Fibroblast of lung (primary cell): ENCODE measurements around the gene PGLYRP1. TPM values are rescaled to one million over a fixed set of nuclear protein-coding genes. Genes with fewer than 3 reads are reported as not detected.

ENCODE experiments used
- DNase-seq, 2 donors: peaks; one replicate each; pipeline versions ENCODE4 v3.0.0 to v3.0.0-alpha.2; 2010; ENCODE audit warnings: low read depth in 2 of 2
- H2AFZ ChIP-seq: 2 replicates; pipeline ENCODE4 v1.5.1; 2012; ENCODE audit warnings: low read length, control low read depth, inconsistent platforms
- H3K27ac ChIP-seq: 2 replicates; pipeline ENCODE4 v1.5.1; 2011; ENCODE audit warnings: low read length, control low read depth; ENCODE audit not compliant: insufficient read depth
- H3K27me3 ChIP-seq: 2 replicates; pipeline ENCODE4 v1.5.1; 2011; ENCODE audit warnings: mild to moderate bottlenecking, low read length; ENCODE audit not compliant: control insufficient read depth, insufficient read depth
- H3K36me3 ChIP-seq: 2 replicates; pipeline ENCODE4 v1.5.1; 2011; ENCODE audit warnings: low read length; ENCODE audit not compliant: control insufficient read depth, insufficient read depth
- H3K4me1 ChIP-seq: 2 replicates; pipeline ENCODE4 v1.5.1; 2011; ENCODE audit warnings: low read length; ENCODE audit not compliant: control insufficient read depth, insufficient read depth; ENCODE audit errors: extremely low read depth
- H3K4me2 ChIP-seq: 2 replicates; pipeline ENCODE4 v1.5.1; 2011; ENCODE audit warnings: low read length, control low read depth; ENCODE audit not compliant: insufficient read depth; ENCODE audit errors: extremely low read depth
- H3K4me3 ChIP-seq, 4 experiments: fragments of 200-600 bp in 1 of 4; sonication (generic) in 1 of 4; replicated peaks in 1 of 4; 2 replicates each; pipeline ENCODE4 v1.5.1; 2011 to 2016; ENCODE audit warnings: low read length in 4 of 4, low read depth in 3 of 4, mild to moderate bottlenecking in 3 of 4, control low read depth in 2 of 4, inconsistent platforms in 1 of 4, mixed read lengths in 1 of 4; ENCODE audit not compliant: insufficient read depth in 1 of 4; ENCODE audit errors: control extremely low read depth in 1 of 4
- H3K79me2 ChIP-seq: 2 replicates; pipeline ENCODE4 v1.5.1; 2012; ENCODE audit warnings: mild to moderate bottlenecking, low read length, inconsistent platforms; ENCODE audit not compliant: control insufficient read depth, insufficient read depth
- H3K9ac ChIP-seq: 2 replicates; pipeline ENCODE4 v1.5.1; 2011; ENCODE audit warnings: mild to moderate bottlenecking, low read length, control low read depth; ENCODE audit not compliant: insufficient read depth
- H3K9me3 ChIP-seq: 2 replicates; pipeline ENCODE4 v1.5.1; 2012; ENCODE audit warnings: low read depth, low read length; ENCODE audit not compliant: control insufficient read depth, insufficient read depth
- H4K20me1 ChIP-seq: 2 replicates; pipeline ENCODE4 v1.5.1; 2011; ENCODE audit warnings: low read length; ENCODE audit not compliant: control insufficient read depth, insufficient read depth; ENCODE audit errors: extremely low read depth
- CTCF ChIP-seq, 2 donors: IDR thresholded peaks in 1 of 2; conservative IDR thresholded peaks in 1 of 2; 1 replicate in 1 of 2; 2 replicates in 1 of 2; pipeline ENCODE4 v1.5.1; 2011 to 2012; ENCODE audit warnings: low read length in 2 of 2, control low read depth in 1 of 2, inconsistent platforms in 1 of 2, low read depth in 1 of 2, mild to moderate bottlenecking in 1 of 2
- EZH2 ChIP-seq: IDR thresholded peaks from 2 replicates; pipeline ENCODE4 v1.5.1; 2012; ENCODE audit warnings: low read length, control low read depth, mild to moderate bottlenecking; ENCODE audit errors: missing control alignments
- polyA plus RNA-seq, 2 donors: library from polyadenylated mRNA; depleted of rRNA in 1 of 2; stranded (reverse) in 1 of 2; unstranded in 1 of 2; fragments of >200 nt; gene quantifications; 2 replicates each; pipeline ENCODE4 v1.2.1, GENCODE V29; 2011 to 2012; ENCODE audit warnings: missing spikeins in 1 of 2
- total RNA-seq: library from RNA; depleted of rRNA; stranded (reverse); fragments of >200 nt; gene quantifications from 2 replicates; pipeline ENCODE4 v1.2.1, GENCODE V29; 2014

The PGLYRP1 gene
- total and polyA plus RNA-seq, 2 donors (not counting 1 experiment from before 2014, with no cell fraction given), result not detected

DNA sequence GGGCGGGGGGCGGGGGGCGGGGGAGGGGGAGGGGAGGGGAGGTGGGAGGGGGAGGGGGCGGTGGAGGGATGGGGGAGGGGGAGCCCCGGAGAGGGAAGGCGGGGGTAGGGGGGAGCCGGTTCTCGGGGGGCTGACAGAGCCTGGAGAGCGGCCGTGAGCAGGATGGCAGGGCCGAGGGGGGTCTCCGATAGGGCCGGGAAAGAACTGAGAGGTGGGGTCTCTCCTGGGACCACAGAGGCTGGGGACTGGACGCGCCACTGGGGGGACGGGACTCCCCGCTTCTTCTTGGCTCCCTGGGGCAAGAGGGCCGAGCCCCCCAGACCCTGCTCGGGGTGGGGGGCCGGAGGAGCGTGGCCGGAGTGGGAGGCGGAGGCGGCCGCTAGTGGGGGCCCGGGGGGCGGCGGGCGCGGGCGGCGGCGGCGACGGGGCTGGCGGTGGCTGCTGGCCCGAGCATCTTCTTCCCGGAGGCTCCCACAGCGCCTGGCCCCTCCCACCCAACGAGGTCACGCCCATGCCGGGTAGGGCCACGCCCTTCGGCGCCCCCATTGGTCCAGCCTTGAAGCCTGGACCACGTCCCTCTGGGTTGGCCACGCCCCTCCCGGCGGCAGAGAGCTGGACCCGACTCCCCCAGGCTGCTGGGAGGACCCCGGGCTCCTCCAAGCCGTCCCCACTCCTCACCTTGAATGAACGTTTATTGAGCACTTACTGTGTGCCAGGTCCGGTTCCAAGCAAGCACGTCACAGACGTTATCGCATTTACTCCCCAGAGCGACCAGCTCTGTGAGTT, 49.1 kb downstream of the PGLYRP1 start, which contains the start of gene NOVA2:
Gene NOVA2 (minus strand): TSS at position 313 of the 786 bp plus-strand sequence. CDS start 514 bp downstream, outside the sequence.
- Histone ChIP-seq H3K4me3 (no peak within 1 kb of the TSS), H3K4me1 (no peaks in the 10 kb centered on the region), H3K9ac (no peak within 1 kb of the TSS), H3K4me2 (no peak within 1 kb of the TSS), H4K20me1 (no peaks in the 10 kb centered on the region), H3K27ac (no peak within 1 kb of the TSS), H2AFZ (no peak within 1 kb of the TSS), H3K36me3 (no peaks in the 10 kb centered on the region), H3K79me2 (no peaks in the 10 kb centered on the region), H3K9me3 (no peaks in the 10 kb centered on the region), H3K27me3 (peaks cover 32% of the 10 kb centered on the region)
- DNase-seq, result peak; percentile 35 to 81
- TF ChIP-seq EZH2 (no peak), CTCF (conservative IDR thresholded peaks at IDR 0.05 in 1 of 2, IDR thresholded peaks at IDR 0.05 in 1 of 2; ENCODE audit: low read depth in 1 of 2, low read length in 2 of 2) (no peak)

DNA sequence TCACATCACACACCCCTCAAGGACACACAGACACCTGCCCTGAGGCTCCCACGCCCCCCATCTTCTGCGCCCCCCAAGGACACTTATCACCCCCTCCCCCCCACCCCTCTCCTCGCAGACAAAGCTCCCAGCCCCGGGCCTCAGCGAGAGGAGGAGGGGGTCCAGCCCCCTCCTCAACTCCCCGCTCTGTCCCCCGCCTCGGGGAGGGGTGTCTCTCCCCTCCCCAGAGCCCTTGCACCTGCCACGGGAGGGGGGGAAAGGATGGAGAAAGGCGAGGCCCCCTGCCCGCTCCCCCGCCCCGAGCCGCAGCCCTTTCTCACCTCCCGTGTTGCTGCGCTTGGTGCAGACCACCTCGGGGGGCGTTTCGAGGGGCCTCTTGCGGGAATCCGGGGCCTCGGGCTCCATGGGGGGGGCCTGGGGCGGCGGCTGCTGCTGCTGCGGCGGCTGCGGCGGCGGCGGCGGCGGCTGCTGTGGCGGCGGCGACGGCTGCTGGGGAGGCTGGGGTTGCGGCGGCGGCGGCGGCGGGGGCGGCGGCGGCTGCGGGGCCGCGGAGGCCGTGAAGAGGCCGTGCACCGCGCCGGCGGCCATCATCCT, 49.8 kb downstream of the PGLYRP1 start:
- H3K4me1 ChIP-seq, result no peaks in the 10 kb centered on the region
- no peak for DNase-seq
- H3K79me2 ChIP-seq, result no peaks in the 10 kb centered on the region
- no peaks in the 10 kb centered on the region for H4K20me1 ChIP-seq
- no peaks in the 10 kb centered on the region for H3K9me3 ChIP-seq
- peaks cover 32% of the 10 kb centered on the region for H3K27me3 ChIP-seq
- H3K4me3 ChIP-seq, result no peak overlapping the region
- H3K36me3 ChIP-seq, result no peaks in the 10 kb centered on the region
- no peak overlapping the region for H3K27ac ChIP-seq
- H3K4me2 ChIP-seq, result no peak overlapping the region
- H2AFZ ChIP-seq, result no peak overlapping the region
- H3K9ac ChIP-seq, result no peak overlapping the region
- TF ChIP-seq EZH2 (no peak), CTCF (conservative IDR thresholded peaks at IDR 0.05 in 1 of 2, IDR thresholded peaks at IDR 0.05 in 1 of 2; ENCODE audit: low read depth in 1 of 2, low read length in 2 of 2) (no peak)

GRCh38 chr19:45972081-45972946, 50.5 kb downstream of the PGLYRP1 start:
- no peaks in the 10 kb centered on the region for H3K79me2 ChIP-seq
- no peak overlapping the region for H3K4me2 ChIP-seq
- peaks cover 32% of the 10 kb centered on the region for H3K27me3 ChIP-seq
- TF ChIP-seq CTCF (conservative IDR thresholded peaks at IDR 0.05 in 1 of 2, IDR thresholded peaks at IDR 0.05 in 1 of 2; ENCODE audit: low read depth in 1 of 2, low read length in 2 of 2) (no peak), EZH2 (peak; percentile 84)
- H3K27ac ChIP-seq, result no peak overlapping the region
- no peaks in the 10 kb centered on the region for H3K4me1 ChIP-seq
- H3K9me3 ChIP-seq, result no peaks in the 10 kb centered on the region
- no peak overlapping the region for H3K4me3 ChIP-seq
- no peak overlapping the region for H2AFZ ChIP-seq
- H3K9ac ChIP-seq, result no peak overlapping the region
- H3K36me3 ChIP-seq, result no peaks in the 10 kb centered on the region
- DNase-seq, result peak in 1 of 2 donors; percentile 3
- no peaks in the 10 kb centered on the region for H4K20me1 ChIP-seq
